ENCODE measurements around the gene AHSG.
"Not testable (repeated sequence)": the region's sequence is repeated elsewhere in the genome, so short reads cannot be mapped to it uniquely, and the experiment has no call there.

DNA sequence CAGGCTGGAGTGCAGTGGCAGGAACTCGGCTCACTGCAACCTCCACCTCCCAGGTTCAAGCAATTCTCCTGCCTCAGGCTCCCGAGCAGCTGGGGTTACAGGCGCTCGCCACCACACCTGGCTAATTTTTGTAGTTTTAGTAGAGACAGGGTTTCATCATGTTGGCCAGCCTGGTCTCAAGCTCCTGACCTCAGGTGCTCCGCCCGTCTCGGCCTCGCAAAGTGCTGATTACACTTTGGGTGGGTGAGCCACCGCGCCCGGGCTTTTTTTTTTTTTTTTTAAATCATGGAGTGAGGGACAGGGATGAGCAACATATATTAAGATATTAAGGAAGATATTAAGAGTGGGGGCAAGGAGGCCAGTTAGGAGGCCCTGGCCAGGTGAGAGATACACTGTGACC is 43.5 kb upstream of the AHSG start:
- not testable (repeated sequence) for TF ChIP-seq CTCF (IDR thresholded peaks at IDR 0.05 in 2 of 3, conservative IDR thresholded peaks at IDR 0.05 in 1 of 3; ENCODE audit: control insufficient read depth in 2 of 3, extremely low read depth in 1 of 3, insufficient read depth in 1 of 3, low read depth in 3 of 3, low read length in 3 of 3); REST (IDR thresholded peaks at IDR 0.05; ENCODE audit: low read depth, low read length); EZH2 (IDR thresholded peaks at IDR 0.05; ENCODE audit: borderline replicate concordance, control insufficient read depth, low read depth, low read length)
